Adrenal gland (tissue), 5 donors: ENCODE results near the gene MYT1.

ENCODE experiments used
- POLR2A ChIP-seq, 2 donors: fragments of 450-650 bp; IDR thresholded peaks; one replicate each; pipeline ENCODE4 v1.6.1; 2017; ENCODE audit warnings: antibody characterized with exemption in 2 of 2, mild to moderate bottlenecking in 2 of 2, moderate library complexity in 1 of 2
- TF ChIP-seq, protein P1 (sequence below), 6 experiments: fragments of 450-650 bp in 4 of 6; fragments of 200-600 bp in 2 of 6; sonication (generic) in 1 of 6; IDR thresholded peaks; 1 replicate in 5 of 6; 2 replicates in 1 of 6; pipeline versions ENCODE4 v1.5.1 to v1.8.0; 2016 to 2021; ENCODE audit warnings: antibody characterized with exemption in 6 of 6, mild to moderate bottlenecking in 2 of 6, moderate library complexity in 1 of 6
- donor health status: DM: no; HTN: no; CAD: no.

DNA sequence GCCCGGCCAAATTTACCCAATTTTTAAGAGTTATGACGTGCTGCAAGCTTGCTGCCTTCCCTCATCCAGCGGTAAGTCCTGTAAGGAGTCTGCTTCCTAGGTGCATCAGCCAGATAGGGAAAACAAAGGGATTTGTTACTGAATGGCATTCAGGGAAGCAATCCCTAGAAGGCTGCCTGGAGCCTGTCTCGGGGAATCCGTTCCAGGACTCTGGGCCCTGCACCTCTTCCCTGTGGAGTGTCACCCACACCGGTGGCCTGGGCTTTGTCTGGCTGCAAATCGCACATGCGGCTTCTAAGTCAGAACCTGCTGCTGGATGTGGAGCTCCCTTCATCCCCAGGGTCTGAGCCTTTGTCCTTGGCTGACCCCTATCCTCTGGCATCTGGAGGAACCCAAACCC lies 7.0 kb downstream of the MYT1 start:
- TF ChIP-seq, protein P1, sequence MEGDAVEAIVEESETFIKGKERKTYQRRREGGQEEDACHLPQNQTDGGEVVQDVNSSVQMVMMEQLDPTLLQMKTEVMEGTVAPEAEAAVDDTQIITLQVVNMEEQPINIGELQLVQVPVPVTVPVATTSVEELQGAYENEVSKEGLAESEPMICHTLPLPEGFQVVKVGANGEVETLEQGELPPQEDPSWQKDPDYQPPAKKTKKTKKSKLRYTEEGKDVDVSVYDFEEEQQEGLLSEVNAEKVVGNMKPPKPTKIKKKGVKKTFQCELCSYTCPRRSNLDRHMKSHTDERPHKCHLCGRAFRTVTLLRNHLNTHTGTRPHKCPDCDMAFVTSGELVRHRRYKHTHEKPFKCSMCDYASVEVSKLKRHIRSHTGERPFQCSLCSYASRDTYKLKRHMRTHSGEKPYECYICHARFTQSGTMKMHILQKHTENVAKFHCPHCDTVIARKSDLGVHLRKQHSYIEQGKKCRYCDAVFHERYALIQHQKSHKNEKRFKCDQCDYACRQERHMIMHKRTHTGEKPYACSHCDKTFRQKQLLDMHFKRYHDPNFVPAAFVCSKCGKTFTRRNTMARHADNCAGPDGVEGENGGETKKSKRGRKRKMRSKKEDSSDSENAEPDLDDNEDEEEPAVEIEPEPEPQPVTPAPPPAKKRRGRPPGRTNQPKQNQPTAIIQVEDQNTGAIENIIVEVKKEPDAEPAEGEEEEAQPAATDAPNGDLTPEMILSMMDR (IDR thresholded peaks at IDR 0.05): no peak
- no peak for TF ChIP-seq POLR2A (IDR thresholded peaks at IDR 0.05)
